IPS-20b (cell line): ENCODE measurements around the gene PTPRM.

Source experiments
- H3K27ac ChIP-seq: one replicate; pipeline ENCODE4 v1.5.1; 2013; ENCODE audit warnings: low read length
- H3K27me3 ChIP-seq: 2 replicates; pipeline ENCODE4 v1.6.1; 2013; ENCODE audit warnings: mild to moderate bottlenecking, low read length, inconsistent platforms; ENCODE audit not compliant: insufficient read depth
- H3K36me3 ChIP-seq: 2 replicates; pipeline ENCODE4 v1.6.1; 2013; ENCODE audit warnings: low read depth, mild to moderate bottlenecking, inconsistent platforms, low read length, moderate library complexity; ENCODE audit not compliant: insufficient read depth
- H3K4me1 ChIP-seq: 2 replicates; pipeline ENCODE4 v1.6.1; 2013; ENCODE audit warnings: mild to moderate bottlenecking, control low read depth, inconsistent platforms, low read length, moderate library complexity; ENCODE audit not compliant: insufficient read depth
- H3K4me3 ChIP-seq: 2 replicates; pipeline ENCODE4 v1.5.1; 2013; ENCODE audit warnings: mild to moderate bottlenecking, low read length, inconsistent platforms
- H3K9ac ChIP-seq: 2 replicates; pipeline ENCODE4 v1.6.1; 2013; ENCODE audit warnings: low read depth, mild to moderate bottlenecking, inconsistent platforms, low read length, moderate library complexity
- H3K9me3 ChIP-seq: 2 replicates; pipeline ENCODE4 v1.6.1; 2013; ENCODE audit warnings: mild to moderate bottlenecking, low read depth, low read length, inconsistent platforms; ENCODE audit not compliant: insufficient read depth

PTPRM gene

GRCh38 chr18:7566567-7567473, at the start of gene PTPRM:
Gene PTPRM (plus strand): TSS chr18:7567316. CDS start chr18:7567819, 503 bp downstream.
- H3K4me3 ChIP-seq = peak within 1 kb of the TSS; percentile 74
- peak within 1 kb of the TSS; percentile 63; the same call in 1 of the 2 replicates for H3K9ac ChIP-seq
- peaks cover 50% of the 10 kb centered on the region for H3K27me3 ChIP-seq
- H3K9me3 ChIP-seq = no peaks in the 10 kb centered on the region
- H3K27ac ChIP-seq = no peak within 1 kb of the TSS
- H3K36me3 ChIP-seq = no peaks in the 10 kb centered on the region
- H3K4me1 ChIP-seq = peaks cover 9% of the 10 kb centered on the region

DNA sequence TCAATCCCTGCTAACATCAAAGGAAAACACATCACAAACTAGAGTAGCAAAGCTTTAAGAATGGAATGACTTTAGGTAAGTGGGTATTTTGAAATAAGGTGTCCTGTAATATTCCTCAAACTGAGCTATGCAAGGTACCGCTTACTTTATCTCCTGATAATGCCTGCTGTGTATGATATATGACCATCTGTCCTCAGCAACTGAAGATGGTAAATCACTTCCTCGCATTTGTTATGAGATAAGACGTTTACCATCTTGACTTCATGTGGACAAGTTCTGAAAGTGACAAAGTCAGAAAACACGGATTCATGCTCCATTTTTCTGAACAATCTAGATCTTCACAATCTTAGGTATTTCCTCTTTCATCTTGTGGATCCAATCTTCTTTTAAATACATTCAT, 49.3 kb upstream of the PTPRM start:
- Histone ChIP-seq H3K27me3 (no peaks in the 10 kb centered on the region), H3K9me3 (no peaks in the 10 kb centered on the region), H3K4me3 (no peak overlapping the region), H3K4me1 (peaks cover 32% of the 10 kb centered on the region), H3K9ac (no peak overlapping the region), H3K27ac (no peak overlapping the region), H3K36me3 (no peaks in the 10 kb centered on the region)

GRCh38 chr18:7520200-7520785, 46.8 kb upstream of the PTPRM start:
- no peak overlapping the region for H3K4me3 ChIP-seq
- peaks cover 35% of the 10 kb centered on the region for H3K4me1 ChIP-seq

DNA sequence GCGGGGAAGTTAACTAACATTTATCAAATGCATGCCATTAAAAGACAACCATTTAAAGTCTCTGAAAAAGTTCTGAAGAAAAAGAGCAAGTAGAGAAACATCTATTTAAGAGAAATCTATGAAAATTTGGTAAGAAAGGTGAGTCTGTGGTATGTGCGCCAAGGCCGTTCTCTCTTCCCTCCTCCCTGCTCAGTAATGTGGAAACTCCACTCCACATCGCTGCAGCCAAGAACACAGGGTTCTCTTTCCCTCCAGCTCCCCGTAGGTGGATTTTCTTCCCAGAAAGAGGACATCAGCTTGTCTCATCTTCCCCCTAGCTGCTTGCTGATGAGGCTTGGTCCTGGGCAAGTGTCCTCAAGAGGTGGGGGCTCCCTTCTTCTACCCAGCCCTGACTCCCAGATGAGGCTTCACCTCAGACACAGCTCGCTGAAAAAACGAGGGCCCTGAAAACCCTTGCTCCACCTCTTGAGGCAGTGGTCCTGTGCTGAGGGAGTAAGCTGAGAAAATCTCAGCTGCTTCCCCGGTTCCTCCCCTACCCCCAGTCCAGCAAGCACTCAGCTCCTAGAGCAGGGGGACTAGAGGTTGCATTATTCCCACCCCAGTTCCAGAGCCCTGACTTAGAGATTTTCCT, 45.8 kb upstream of the PTPRM start:
- H3K4me3 ChIP-seq = no peak overlapping the region
- no peaks in the 10 kb centered on the region for H3K9me3 ChIP-seq
- H3K9ac ChIP-seq = no peak overlapping the region
- H3K36me3 ChIP-seq = no peaks in the 10 kb centered on the region
- peaks cover 31% of the 10 kb centered on the region for H3K4me1 ChIP-seq
- H3K27ac ChIP-seq = no peak overlapping the region
- no peaks in the 10 kb centered on the region for H3K27me3 ChIP-seq

More at GRCh38 chr18:7520200-7520785, 46.8 kb upstream of the PTPRM start:
- H3K36me3 ChIP-seq = no peaks in the 10 kb centered on the region
- no peak overlapping the region for H3K9ac ChIP-seq
- H3K9me3 ChIP-seq = no peaks in the 10 kb centered on the region
- no peaks in the 10 kb centered on the region for H3K27me3 ChIP-seq
- H3K27ac ChIP-seq = no peak overlapping the region

- no peaks in the 10 kb centered on the region for H3K9me3 ChIP-seq
- H3K27me3 ChIP-seq = no peaks in the 10 kb centered on the region
- peaks cover 23% of the 10 kb centered on the region for H3K4me1 ChIP-seq
- H3K9ac ChIP-seq = no peak overlapping the region
- H3K27ac ChIP-seq = no peak overlapping the region
- no peaks in the 10 kb centered on the region for H3K36me3 ChIP-seq
- no peak overlapping the region for H3K4me3 ChIP-seq
Observed at GRCh38 chr18:7523772-7524171, 43.3 kb upstream of the PTPRM start.

DNA sequence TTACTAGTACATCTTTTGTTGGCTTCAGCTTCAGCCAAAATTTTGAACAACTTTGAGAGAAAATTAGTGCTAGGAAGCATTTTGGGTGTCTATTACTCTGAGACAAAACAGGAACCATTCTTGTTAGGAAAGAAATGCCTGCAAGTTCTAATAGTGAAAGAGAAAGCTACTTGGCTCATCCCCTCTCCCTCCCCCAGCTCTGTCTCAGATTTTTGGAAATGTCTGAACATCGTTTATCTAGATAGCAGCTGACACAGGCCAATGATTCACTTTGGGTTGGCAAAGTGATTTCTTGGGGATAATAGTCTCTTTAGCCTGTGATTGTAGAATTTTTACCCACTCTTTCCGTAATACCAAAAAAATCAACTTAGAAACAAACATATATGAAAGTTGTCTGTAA, 42.3 kb upstream of the PTPRM start:
- no peaks in the 10 kb centered on the region for H3K27me3 ChIP-seq
- peaks cover 18% of the 10 kb centered on the region for H3K4me1 ChIP-seq
- H3K9me3 ChIP-seq = no peaks in the 10 kb centered on the region
- no peak overlapping the region for H3K27ac ChIP-seq
- no peak overlapping the region for H3K4me3 ChIP-seq
- H3K9ac ChIP-seq = peak overlapping the region; percentile 47; the same call in 1 of the 2 replicates
- H3K36me3 ChIP-seq = no peaks in the 10 kb centered on the region

DNA sequence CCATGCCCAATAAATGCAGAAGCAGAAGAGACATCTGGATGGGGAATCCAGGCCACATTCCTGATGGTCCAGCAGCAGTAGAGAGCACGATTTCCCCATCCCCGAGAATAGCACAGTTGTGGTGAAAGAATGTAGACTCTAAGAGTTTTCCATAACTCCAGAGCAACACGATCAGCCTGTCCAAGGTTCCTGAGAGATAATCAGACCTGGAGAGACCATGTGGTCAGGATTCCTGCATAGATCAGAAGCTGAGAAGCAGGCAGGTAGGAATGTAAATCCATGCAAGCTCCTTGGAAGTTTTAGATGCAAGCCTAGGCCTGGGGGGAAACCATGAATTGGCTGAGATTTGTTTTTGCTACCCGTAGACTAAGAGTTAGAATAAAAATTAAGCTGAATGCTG, 34.2 kb upstream of the PTPRM start:
- H3K4me1 ChIP-seq = no peaks in the 10 kb centered on the region
- no peaks in the 10 kb centered on the region for H3K36me3 ChIP-seq
- H3K27ac ChIP-seq = no peak overlapping the region
- H3K9me3 ChIP-seq = no peaks in the 10 kb centered on the region; the same call in 1 of the 2 replicates
- H3K9ac ChIP-seq = no peak overlapping the region
- H3K27me3 ChIP-seq = no peaks in the 10 kb centered on the region
- no peak overlapping the region for H3K4me3 ChIP-seq

- Histone ChIP-seq H3K36me3 (no peaks in the 10 kb centered on the region), H3K27ac (no peak overlapping the region), H3K9ac (no peak overlapping the region), H3K27me3 (no peaks in the 10 kb centered on the region), H3K4me3 (no peak overlapping the region), H3K9me3 (no peaks in the 10 kb centered on the region; the same call in 1 of the 2 replicates), H3K4me1 (no peaks in the 10 kb centered on the region)
Observed at GRCh38 chr18:7535436-7536205, 31.5 kb upstream of the PTPRM start.

DNA sequence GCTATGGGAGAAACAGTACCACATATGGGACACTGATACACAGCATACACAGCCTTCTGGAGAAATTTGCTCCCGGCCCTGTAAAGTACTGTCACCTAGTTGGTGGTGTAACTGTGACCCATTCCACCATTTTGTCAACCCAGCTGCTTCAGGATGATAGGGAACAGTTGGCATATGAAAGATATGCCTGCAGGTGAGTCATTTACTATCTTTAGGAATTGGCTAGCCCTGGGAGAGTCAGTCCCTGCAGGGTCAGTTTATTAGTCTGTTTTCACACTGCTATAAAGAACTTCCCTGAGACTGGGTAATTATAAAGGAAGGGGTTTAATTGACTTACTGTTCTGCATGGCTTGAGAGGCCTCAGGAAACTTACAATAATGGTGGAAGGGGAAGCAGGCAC, 30.0 kb upstream of the PTPRM start:
- H3K36me3 ChIP-seq = no peaks in the 10 kb centered on the region
- no peaks in the 10 kb centered on the region for H3K27me3 ChIP-seq
- no peak overlapping the region for H3K4me3 ChIP-seq
- no peaks in the 10 kb centered on the region for H3K4me1 ChIP-seq
- H3K9ac ChIP-seq = no peak overlapping the region
- no peak overlapping the region for H3K27ac ChIP-seq
- no peaks in the 10 kb centered on the region for H3K9me3 ChIP-seq

- no peak overlapping the region for H3K4me3 ChIP-seq
- no peaks in the 10 kb centered on the region for H3K4me1 ChIP-seq
- no peaks in the 10 kb centered on the region for H3K27me3 ChIP-seq
- H3K9ac ChIP-seq = no peak overlapping the region
- no peak overlapping the region for H3K27ac ChIP-seq
- no peaks in the 10 kb centered on the region for H3K36me3 ChIP-seq
- no peaks in the 10 kb centered on the region for H3K9me3 ChIP-seq
Observed at GRCh38 chr18:7541835-7542234, 25.3 kb upstream of the PTPRM start.

- H3K27ac ChIP-seq = no peak overlapping the region
- H3K4me1 ChIP-seq = no peaks in the 10 kb centered on the region
- no peaks in the 10 kb centered on the region for H3K9me3 ChIP-seq
- no peaks in the 10 kb centered on the region for H3K36me3 ChIP-seq
- H3K9ac ChIP-seq = no peak overlapping the region
- H3K4me3 ChIP-seq = no peak overlapping the region
- H3K27me3 ChIP-seq = no peaks in the 10 kb centered on the region
Observed at GRCh38 chr18:7544686-7545085, 22.4 kb upstream of the PTPRM start.
